GM12891 (cell line): ENCODE results near the gene PPFIBP1.

Experiments
- PAX5 ChIP-seq: IDR thresholded peaks from 2 replicates; pipeline ENCODE4 v1.6.1; 2011; ENCODE audit warnings: low read length, moderate library complexity, mild to moderate bottlenecking; ENCODE audit not compliant: insufficient read depth, severe bottlenecking
- POLR2A ChIP-seq: IDR thresholded peaks from 2 replicates; pipeline ENCODE4 v1.6.1; 2011; ENCODE audit warnings: low read depth, low read length, control low read depth
- POLR2AphosphoS5 ChIP-seq: IDR thresholded peaks from 2 replicates; pipeline ENCODE4 v1.6.1; 2011; ENCODE audit warnings: low read depth, low read length, control low read depth
- POU2F2 ChIP-seq: IDR thresholded peaks from 2 replicates; pipeline ENCODE4 v1.6.1; 2011; ENCODE audit warnings: low read depth, mild to moderate bottlenecking, control low read depth, low read length, moderate library complexity
- SPI1 ChIP-seq: IDR thresholded peaks from 2 replicates; pipeline ENCODE4 v1.6.1; 2011; ENCODE audit warnings: low read depth, low read length, control low read depth
- TAF1 ChIP-seq: IDR thresholded peaks from 2 replicates; pipeline ENCODE4 v1.6.1; 2011; ENCODE audit warnings: low read depth, low read length, control low read depth

DNA sequence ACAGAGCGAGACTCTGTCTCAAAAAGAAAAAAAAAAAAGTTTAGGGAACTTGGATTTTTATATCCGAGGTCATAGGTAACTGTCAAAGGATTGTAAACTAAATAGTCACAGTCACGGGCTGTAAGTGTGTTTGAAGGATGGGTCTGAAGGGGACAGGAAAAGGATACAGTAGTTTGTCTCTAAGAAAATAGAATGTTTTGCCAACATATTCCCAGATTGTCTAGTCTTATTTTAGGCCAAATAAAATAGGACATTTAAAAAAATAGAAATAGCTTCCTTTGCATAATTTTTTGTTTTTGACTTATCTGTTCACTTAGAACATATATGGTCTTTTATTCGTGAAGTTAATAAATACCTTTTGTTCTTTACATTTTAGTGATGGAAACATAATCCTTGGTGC, 148.0 kb downstream of the PPFIBP1 start:
- TF ChIP-seq POLR2A (no peak), POLR2AphosphoS5 (no peak), TAF1 (no peak), SPI1 (no peak), POU2F2 (no peak), PAX5 (no peak)
